Transverse colon (tissue), 4 donors: Measurements from ENCODE around the gene G3BP2.

Source experiments
- CTCF ChIP-seq, 5 experiments: fragments of 200-600 bp in 3 of 5; fragments of 450-650 bp in 2 of 5; sonication (generic) in 3 of 5; IDR thresholded peaks; 1 replicate in 2 of 5; 2 replicates in 3 of 5; pipeline ENCODE4 v1.5.1; 2016 to 2017; ENCODE audit warnings: antibody characterized with exemption in 5 of 5, inconsistent platforms in 3 of 5, mild to moderate bottlenecking in 2 of 5, moderate library complexity in 1 of 5
- EP300 ChIP-seq: sonication (generic); formaldehyde crosslinking; IDR thresholded peaks from one replicate; pipeline ENCODE4 v1.6.1; 2017; ENCODE audit warnings: antibody characterized with exemption, low read depth
- POLR2A ChIP-seq: fragments of 450-650 bp; IDR thresholded peaks from one replicate; pipeline ENCODE4 v1.6.1; 2016; ENCODE audit warnings: antibody characterized with exemption, mild to moderate bottlenecking, moderate library complexity
- POLR2AphosphoS5 ChIP-seq, 3 donors: sonication (generic); formaldehyde crosslinking; IDR thresholded peaks; one replicate each; pipeline ENCODE4 v1.6.1; 2016; ENCODE audit warnings: antibody characterized with exemption in 3 of 3

- no peak for TF ChIP-seq CTCF (IDR thresholded peaks at IDR 0.05)
- no peak for TF ChIP-seq POLR2A
- TF ChIP-seq EP300 = no peak
- no peak for TF ChIP-seq POLR2AphosphoS5 (IDR thresholded peaks at IDR 0.05)
These were observed 39.4 kb downstream of the G3BP2 start for GRCh38 chr4:75633846-75634245.
